GM21360 (cell line): ENCODE results near the gene KCTD10.

Experiments
- ATAC-seq: cut with Tn5 transposase; IDR thresholded peaks from one replicate; pipeline ENCODE4 v1.9.1; 2021; ENCODE audit warnings: mild to moderate bottlenecking, moderate library complexity; ENCODE audit not compliant: unreplicated experiment

Gene KCTD10, protein sequence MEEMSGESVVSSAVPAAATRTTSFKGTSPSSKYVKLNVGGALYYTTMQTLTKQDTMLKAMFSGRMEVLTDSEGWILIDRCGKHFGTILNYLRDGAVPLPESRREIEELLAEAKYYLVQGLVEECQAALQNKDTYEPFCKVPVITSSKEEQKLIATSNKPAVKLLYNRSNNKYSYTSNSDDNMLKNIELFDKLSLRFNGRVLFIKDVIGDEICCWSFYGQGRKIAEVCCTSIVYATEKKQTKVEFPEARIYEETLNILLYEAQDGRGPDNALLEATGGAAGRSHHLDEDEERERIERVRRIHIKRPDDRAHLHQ

DNA sequence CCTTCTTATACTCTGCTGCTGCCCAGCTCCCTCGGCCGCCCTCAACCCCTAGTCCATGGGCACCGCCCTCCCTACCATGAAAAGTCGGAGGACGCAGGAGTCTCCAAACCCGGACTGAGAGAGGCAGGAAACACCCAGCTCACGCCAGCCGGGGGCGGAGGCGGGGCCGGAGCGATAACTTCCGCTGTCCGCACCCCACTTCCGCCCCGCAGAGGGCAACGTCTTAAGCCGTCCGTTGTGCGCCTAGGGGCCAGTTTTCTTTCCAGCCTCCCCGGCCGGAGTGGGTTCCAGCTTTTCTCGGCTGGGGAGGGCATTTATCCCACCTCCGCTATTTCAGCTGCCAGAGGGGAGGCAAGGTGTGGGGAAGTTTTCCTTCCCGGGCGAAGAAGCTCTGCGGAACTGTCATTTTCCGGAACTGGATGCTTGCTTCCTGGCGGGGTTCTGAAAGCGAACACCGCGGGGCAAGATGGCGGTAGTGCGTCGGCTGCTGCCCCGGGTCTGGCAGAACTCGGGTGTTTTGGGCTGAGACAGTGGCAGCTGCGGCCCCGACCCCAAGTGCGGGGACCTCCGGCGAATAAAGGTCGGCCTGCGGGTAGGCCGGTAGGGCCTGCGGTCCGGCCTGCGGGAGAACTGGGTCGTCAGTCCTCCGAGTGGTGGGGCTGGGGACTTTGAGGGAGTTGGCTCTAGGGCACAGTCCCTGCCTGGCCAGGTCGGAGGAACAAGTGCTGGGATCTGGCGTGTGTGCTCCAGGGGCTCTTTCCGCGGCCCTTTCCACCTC lies at the start of gene KCTD10, which contains the start of gene UBE3B:
Gene KCTD10, minus strand, starts transcription at position 116 of the 778 bp plus-strand sequence. Its CDS starts 38 bp downstream, at position 78.
Gene UBE3B, plus strand, starts transcription at position 450 of the 778 bp plus-strand sequence. CDS start 5,918 bp downstream, outside the sequence.
- peak; percentile 79 for ATAC-seq

DNA sequence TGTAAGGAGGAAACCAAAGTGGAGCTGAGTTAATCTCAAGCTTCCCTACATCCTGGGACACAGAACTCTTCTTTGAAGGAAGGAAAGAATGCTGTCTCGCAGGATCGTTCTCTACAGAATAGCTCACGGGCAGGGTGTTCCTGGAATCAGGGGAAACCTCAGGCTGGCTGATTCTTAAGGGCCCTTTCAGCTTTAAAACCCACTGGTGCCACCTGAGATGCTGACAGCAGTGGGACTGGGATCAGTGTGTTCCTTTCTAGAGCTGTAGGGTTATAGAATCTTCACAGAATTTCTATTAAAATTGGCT lies 48.1 kb upstream of the KCTD10 start:
- ATAC-seq = no peak

DNA sequence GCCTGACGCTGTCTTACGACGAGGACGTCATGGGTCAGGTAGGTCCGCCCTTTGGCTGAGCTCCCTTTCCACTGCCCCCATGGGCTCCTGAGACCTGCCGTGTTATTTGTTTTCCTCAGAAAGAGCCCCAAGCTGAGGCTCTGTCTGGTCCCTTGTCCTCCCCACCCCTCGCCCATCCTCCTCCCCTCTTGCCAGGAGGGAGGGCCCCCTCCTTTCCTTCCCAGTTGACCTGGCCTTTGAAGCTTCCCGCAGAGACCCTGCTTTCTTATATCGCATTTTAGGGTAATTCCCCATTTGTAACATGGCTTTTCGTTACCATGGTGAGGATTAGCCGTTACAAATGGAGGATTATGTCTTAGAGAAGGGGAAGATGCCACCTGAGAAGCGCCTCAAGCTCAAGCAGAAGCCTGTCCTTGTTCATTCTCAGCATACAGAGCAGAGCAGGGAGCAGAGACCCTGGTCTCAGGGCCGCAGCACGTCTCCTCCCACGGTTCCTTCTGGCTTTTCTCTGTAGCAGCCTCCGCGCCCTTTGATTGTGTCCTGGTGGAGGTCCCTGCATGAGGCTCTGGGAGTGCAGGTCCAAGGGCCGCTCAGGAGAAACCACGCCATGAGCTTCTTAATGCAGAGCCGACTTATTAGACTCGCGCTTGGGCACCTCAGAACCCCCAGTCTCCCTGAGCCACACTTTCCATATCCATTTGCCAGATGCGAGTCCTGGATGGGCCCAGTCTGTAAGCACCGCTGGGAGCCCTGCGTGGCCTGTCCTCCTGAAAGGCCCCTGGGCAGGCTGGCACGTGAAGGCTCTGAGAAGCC lies 47.6 kb upstream of the KCTD10 start:
- ATAC-seq = no peak

DNA sequence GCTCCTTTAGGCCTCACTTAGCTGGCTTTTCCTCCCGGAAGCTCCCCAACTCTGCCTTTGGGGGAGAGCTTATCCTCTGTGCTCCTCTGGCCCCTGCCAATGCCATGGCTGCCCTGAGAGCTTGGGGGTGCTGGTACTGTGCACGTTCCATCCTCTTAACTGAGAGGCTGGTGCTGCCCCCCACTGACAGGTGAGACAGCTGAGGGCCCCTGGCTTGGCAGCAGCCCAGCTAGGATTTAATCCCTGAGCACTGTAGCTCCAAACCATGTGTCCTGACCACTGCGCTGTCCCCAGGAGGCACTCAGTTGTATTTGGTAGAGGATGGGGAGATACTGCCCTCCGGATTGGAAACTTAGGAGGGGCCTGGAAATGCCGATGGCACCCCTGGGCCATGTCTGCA lies 46.4 kb upstream of the KCTD10 start:
- no peak for ATAC-seq

DNA sequence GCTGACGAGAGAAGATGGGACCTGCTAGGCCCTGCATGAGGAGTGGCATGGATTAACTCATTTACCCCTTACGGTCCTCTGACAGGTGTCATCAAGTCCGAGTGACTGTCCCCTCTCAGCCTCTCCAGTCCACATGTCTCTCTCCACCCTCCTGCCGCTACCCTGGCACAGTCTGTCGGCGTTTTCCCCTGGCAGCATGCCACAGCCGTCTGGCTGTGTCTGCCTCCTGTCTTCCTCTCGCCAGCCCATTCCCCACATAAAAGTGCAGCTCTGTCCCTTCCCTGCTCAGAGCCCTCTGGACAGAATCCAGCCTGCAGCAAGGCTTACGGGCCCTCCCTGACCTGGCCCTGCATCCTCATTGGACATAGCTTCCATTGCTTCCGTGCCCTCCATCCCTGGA lies 46.0 kb upstream of the KCTD10 start:
- no peak for ATAC-seq

DNA sequence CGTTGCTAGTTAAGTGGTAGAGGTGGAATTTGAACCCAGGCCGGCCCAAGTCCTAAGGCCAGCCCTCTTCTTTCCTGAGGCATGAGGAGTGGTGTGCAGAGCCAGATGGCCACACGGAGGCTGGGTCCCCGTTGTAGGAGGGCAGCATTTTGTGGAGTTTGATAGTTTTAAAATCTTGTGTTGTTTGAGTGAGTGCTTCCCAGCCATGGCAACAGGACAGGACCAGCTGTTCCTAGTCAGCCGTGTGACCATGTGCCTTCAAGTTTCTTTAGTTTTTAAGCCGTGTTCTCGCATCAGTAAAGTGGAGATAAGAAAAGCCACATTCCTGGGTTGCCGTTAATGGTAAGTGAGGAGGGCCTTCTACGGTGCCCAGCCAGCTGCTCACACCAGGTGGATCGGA lies 44.7 kb upstream of the KCTD10 start:
- ATAC-seq = no peak

DNA sequence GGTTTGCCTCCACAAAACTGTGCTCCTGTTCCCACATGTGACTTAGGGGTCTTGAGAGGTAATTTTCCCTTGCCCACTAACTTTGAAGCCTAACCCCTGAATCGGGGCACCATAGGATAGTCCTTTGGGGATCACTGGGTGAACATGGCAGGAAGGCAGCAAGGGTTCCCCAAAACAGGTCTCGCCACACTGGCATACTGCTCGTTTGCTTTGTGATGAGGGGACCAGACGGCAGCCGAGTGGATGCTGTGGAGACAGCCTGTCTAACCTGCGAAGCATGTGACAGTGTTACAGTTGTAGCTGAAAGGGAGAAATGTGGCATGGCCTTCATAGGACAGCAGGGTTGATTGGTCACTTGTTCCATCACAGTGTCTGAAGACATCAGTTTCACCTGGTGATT lies 42.7 kb upstream of the KCTD10 start:
- ATAC-seq = no peak

DNA sequence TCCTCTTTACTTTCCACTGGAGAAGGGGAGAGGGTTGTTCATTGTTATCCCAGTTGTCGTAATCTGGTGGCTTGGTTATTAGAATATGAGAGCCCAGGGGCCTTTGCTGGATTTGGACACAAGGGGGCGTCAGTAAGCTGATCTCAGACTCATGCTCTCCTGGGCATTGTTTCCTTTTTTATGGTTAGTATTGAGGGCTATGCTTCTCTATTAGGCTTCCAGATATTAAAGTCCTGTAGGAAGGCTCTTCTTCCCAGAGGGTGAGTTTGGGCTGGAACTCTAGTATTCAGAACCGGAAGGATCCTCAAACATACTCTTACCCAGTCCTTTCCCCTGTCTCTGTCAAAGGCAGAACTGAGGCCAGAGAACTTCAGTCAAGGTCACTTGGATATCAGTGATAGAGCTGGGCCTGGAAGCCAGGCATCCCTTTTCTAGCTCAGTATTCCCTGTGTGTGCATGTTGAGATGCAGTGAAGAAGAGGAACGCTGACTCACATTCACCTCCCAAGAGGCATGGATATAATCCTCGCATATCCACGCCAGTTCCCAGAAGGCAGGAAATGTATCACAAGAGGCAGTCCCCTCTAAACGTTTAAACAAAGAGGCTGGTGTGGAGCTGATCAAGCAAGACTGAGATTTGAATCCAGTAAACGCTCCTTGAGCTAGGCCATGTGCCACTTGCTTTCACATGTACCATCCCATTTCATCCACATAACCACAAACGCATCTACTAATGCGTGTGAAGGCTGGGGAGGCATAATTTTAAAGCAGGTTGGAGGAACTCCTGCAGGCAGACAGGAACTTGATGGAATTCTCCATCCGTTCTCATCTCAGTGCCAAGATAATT lies 41.9 kb upstream of the KCTD10 start:
- no peak for ATAC-seq

DNA sequence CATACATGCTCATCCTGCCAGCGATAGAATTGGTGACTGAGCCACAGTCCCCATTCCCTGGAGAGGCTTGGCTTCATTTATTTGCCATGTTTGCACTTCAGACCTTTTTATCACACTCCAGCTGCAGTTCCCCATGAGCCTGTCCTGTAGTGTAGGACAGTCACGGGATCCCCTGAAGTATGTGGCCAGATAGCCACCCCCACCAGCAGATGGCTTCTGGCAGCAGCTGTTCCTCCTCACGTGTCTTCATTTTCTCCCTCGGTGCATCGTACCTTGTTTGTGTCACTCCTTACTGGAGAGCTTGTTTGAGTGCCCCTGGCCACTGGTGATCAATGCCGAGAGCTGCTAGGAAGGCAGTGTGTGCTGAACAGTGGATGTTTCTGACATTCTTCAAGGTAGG lies 40.5 kb upstream of the KCTD10 start:
- ATAC-seq = no peak

DNA sequence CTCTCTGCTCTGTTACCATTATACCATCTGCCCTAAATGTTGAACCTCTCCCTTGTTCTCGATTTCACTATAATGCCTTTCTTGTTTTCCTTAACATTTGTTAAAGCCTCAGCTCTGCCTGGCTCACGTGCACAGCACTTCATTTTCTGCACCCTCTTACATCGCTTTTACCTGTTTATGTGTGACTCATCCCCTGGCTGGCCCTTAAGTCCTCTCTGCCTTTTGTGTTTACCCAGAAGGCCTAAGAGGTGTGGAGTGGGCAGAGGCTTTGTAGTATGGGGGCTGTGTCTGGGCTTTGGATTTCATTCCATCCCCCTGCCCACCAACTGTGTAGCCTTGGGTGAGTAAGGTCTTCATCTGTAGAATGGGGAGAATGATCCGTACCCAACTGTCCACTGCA lies 36.9 kb upstream of the KCTD10 start:
- ATAC-seq = no peak

DNA sequence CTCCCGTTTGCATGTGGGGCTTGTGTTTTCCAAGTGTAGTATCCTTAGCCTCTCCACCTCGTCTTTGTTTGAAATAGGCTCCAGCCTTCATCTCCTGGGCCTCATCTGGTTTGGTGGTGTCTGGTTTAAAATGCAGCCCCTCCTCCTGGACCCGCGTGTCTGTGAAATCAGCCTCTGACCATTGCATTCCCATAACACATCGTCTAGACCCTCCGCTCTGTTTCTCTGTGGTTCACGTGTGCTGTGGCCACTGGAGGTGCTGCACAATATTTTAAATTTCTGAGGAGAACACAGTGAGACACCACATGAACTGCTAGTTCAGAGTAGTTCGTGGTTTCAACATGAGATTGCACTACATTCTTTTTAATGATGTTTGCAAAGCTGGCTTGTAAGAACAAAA lies 36.0 kb upstream of the KCTD10 start:
- no peak for ATAC-seq

DNA sequence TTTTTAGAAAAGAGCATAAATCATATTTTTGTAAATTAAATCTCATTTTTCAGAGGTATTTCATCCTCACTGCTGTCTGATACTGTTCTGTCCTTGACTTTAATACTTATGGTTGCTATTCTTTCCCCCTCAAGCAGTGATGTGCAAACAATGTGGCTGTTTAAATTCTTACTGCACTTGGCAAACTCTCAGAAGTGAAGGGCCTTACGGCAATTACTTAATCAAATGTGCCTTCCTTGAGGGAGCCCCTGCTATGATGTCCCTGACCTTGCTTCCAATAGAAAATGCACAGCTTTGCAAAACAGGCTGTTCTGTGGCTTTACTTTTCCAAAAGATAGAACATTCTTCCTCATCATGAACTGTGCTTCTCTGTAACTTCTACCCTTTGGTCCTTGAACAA lies 35.5 kb upstream of the KCTD10 start:
- ATAC-seq = no peak

DNA sequence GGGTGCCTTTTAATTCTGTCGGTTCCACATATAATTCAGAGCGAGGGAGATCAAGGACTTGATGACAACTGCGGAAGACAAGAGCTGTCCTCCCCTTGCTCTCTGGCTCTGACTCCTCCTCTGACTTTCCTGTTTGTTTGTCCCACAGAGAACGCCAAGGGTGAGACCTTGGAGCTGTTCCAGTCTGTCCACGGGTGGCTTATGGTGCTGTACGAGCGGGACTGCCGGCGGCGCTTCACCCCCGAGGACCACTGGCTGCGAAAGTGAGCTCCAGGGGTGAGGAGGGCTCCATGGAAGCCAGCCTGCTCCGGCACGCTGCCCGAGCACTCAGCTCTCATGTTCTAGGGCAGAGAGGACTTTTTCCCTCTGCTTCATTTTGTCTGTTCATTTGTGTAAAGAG lies 33.1 kb upstream of the KCTD10 start:
- ATAC-seq = no peak

DNA sequence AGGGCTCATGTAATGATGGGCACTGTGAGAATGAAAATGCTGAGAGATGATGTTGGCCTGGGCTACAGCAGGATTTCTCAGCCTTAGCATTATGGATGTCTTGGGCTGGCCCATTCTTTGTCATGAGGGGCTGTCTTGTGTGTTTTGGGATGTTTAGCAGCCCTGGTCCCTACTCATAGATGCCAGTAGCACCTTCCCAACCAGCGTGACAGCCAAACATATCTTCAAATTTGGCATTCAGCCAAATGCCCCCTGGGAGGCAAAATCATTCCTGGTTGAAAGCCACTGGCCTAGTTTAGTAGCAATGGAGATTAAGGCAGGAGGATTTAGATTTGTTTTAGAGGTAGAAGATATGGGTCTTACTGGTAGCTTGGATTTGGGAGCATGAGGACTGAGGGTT lies 27.0 kb upstream of the KCTD10 start:
- no peak for ATAC-seq

DNA sequence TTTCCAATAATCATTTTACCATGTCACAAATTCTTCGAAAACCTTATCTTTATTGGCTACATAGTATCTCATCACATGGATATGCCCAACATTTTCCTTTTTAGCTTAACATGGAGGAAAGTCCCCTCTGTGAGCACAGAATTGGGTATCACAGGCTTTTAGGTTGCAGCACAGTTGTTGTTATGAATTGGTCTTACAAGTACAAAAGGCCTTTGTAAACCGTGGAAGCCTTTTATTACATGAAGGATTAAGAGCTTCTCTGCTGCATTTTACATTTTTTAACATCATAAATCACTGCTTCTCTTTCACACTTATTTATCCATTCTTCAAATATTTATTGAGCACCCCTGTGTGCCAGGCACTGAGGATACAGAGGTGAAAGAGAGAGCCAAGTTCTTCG lies 26.5 kb upstream of the KCTD10 start:
- no peak for ATAC-seq

DNA sequence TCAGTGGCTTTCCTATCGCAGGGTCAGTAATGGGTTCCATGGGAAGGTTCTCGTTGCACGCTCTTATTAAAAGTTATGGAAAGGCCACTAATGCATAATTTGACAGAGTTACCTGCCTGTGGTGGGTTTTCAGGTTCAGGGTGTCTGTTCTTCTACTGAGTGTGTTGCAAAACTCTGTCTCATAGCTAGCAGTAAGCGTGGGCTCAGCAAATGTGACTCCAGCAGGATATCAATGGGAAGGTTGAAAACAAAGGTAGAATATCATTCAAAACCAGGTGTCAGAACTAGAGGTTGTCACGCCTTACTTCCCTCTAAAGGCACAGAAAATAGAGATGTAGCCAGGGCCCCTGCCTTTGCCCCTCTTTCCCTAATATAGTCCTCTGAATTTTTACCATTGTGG lies 25.2 kb upstream of the KCTD10 start:
- no peak for ATAC-seq

DNA sequence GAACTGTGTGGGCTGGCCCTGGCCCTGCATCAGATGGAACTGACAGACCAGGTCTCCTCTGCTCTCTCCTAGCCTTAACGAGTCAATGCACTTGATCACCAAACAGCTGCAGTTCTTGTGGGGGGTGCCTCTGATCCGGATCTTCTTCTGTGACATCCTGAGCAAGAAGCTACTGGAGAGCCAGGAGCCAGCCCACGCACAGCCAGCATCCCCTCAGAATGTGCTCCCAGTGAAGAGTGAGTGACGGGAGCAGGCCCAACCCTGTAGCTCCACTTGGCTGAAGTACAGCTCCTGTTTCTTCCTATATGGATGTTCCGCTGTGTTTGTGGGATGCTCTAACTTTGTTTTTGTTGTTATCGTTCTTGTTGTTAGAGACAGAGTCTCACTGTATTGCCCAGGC lies 24.2 kb upstream of the KCTD10 start:
- no peak for ATAC-seq

DNA sequence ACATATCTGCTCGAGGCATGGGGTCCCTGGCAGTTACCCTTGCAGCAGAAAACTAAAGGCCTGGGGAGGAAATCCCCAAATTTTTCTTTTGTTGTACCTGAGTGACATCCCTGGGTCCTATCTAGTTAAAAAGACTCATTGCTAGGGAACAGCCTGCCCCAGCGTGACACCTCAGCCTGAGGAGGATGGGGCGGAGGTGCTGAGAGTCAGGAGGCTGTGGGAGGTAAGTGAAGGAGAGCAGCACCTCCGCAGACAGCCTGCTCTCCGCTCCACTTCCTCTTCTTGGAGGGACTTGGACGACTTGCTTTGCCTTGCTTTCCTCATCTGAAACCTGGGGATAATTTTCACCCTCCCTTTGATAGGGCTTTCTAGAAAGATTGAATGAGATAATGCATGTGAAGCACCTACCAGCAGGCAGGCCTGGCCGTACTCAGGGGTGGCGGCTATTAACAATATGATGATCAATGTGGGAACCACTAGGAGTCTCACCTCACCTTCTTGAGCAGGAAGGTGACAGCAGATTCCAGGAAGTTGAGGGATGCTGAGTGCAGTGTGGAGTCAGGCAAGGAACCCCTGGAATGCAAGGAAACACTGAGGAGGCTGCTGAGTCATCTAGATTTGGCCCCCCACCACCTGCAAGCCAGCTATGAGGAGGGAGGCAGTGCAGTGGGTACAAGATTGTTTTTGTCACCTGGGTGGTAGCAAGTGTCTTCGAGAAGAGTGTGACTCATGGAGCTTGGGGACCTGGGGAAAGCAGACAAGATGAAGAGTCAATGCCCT lies 23.5 kb upstream of the KCTD10 start:
- no peak for ATAC-seq

DNA sequence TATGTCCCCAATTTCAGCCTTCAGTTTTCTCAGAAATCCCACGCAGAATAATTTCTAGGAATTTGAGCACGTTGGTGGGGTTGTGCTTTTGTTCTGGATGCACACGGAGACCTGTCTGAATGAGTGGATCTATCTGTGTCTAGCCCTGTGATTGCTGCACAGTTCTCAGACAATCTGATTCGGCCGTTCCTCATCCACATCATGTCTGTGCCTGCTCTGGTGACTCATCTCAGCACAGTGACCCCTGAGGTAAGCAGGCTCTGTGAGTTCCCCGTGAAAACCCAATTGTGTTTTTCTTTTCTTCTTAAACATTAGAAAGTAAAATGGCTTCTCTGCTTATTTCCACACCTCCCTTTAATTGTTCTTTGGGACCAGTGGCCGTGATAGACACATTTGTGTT lies 20.6 kb upstream of the KCTD10 start:
- no peak for ATAC-seq

DNA sequence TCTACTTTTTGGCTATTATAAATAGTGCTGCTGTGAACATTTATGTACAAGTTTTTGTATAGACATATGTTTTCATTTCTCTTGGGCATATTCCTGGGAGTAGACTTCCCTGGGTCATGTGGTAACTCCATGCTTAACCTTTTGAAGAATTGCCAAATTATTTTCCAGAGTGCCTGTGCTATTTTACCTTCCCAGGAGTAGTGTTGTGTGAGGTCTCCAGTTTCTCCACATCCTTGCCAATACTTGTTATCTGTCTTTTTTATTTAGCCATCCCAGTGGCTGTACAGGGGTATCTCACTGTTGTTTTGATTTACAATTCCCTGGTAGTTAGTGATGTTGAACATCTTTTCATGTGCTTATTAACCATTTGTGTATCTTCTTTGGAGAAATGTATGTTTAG lies 19.2 kb upstream of the KCTD10 start:
- ATAC-seq = no peak
